ENCODE measurements around the gene BGN.

Gene BGN

GRCh38 chrX:153505361-153505760 lies 10.6 kb downstream of the BGN start:
- H3K4me3 ChIP-seq (ENCODE audit: low read depth, low read length), result no peak overlapping the region
- no peak overlapping the region for H3K27ac ChIP-seq (ENCODE audit: low read depth, low read length)
- H3K4ac ChIP-seq (ENCODE audit: low read depth, low read length), result no peak overlapping the region
- no peak overlapping the region for H2BK120ac ChIP-seq (ENCODE audit: insufficient read depth, low read length, poor library complexity)
- no peak overlapping the region for H2BK12ac ChIP-seq (ENCODE audit: low read length)
- H2AK5ac ChIP-seq (ENCODE audit: low read length), result no peak overlapping the region
- H2AFZ ChIP-seq (ENCODE audit: insufficient read depth, low read length, poor library complexity), result no peak overlapping the region
- no peak overlapping the region for H3K9ac ChIP-seq (ENCODE audit: low read length)
- no peak overlapping the region for H3K23ac ChIP-seq (ENCODE audit: low read length)
- H4K8ac ChIP-seq (ENCODE audit: low read depth, low read length), result no peak overlapping the region
- H3K18ac ChIP-seq (ENCODE audit: low read length), result no peak overlapping the region
- no peak overlapping the region for H3K14ac ChIP-seq (ENCODE audit: low read length)
- WGBS (ENCODE audit: extremely low coverage, insufficient coverage, insufficient read length), result no CpG with 5 or more reads among the region's 18 CpGs
- H3K27me3 ChIP-seq (ENCODE audit: insufficient read depth, low read length), result no peaks in the 10 kb centered on the region
- peak in 1 of 2 donors; percentile 58 for DNase-seq
- no peak overlapping the region for H2BK5ac ChIP-seq (ENCODE audit: low read depth, low read length, poor library complexity)
- H4K91ac ChIP-seq (ENCODE audit: low read depth, low read length), result no peak overlapping the region
- H3K9me3 ChIP-seq (ENCODE audit: insufficient read depth, low read depth, low read length), result peaks cover 1% of the 10 kb centered on the region
- no peaks in the 10 kb centered on the region for H3K36me3 ChIP-seq (ENCODE audit: control insufficient read depth in 1 of 2, insufficient read depth in 2 of 2, low read length in 2 of 2)
- H3K79me1 ChIP-seq (ENCODE audit: low read length), result no peaks in the 10 kb centered on the region
- no peak overlapping the region for H3K4me2 ChIP-seq (ENCODE audit: low read length)
- H3K79me2 ChIP-seq (ENCODE audit: control insufficient read depth, insufficient read depth, low read length, poor library complexity), result no peaks in the 10 kb centered on the region
- no peak overlapping the region for H4K12ac ChIP-seq (ENCODE audit: low read depth, low read length)
- no peaks in the 10 kb centered on the region for H3K4me1 ChIP-seq (ENCODE audit: control insufficient read depth in 1 of 2, insufficient read depth in 2 of 2, low read length in 2 of 2)

GRCh38 chrX:153507484-153508178 lies 12.9 kb downstream of the BGN start:
- Histone ChIP-seq H3K4me1 (ENCODE audit: control insufficient read depth in 1 of 2, insufficient read depth in 2 of 2, low read length in 2 of 2) (no peaks in the 10 kb centered on the region), H2AK5ac (ENCODE audit: low read length) (no peak overlapping the region), H3K79me1 (ENCODE audit: low read length) (no peaks in the 10 kb centered on the region), H3K4me2 (ENCODE audit: low read length) (no peak overlapping the region), H3K79me2 (ENCODE audit: control insufficient read depth, insufficient read depth, low read length, poor library complexity) (no peaks in the 10 kb centered on the region), H3K4me3 (ENCODE audit: low read depth, low read length) (no peak overlapping the region), H3K4ac (ENCODE audit: low read depth, low read length) (no peak overlapping the region), H3K18ac (ENCODE audit: low read length) (no peak overlapping the region), H3K9me3 (ENCODE audit: insufficient read depth, low read depth, low read length) (no peaks in the 10 kb centered on the region), H4K12ac (ENCODE audit: low read depth, low read length) (no peak overlapping the region), H2BK120ac (ENCODE audit: insufficient read depth, low read length, poor library complexity) (no peak overlapping the region), H2AFZ (ENCODE audit: insufficient read depth, low read length, poor library complexity) (no peak overlapping the region), H2BK5ac (ENCODE audit: low read depth, low read length, poor library complexity) (no peak overlapping the region), H4K91ac (ENCODE audit: low read depth, low read length) (no peak overlapping the region), H4K8ac (ENCODE audit: low read depth, low read length) (no peak overlapping the region), H3K9ac (ENCODE audit: low read length) (no peak overlapping the region), H3K27ac (ENCODE audit: low read depth, low read length) (no peak overlapping the region), H3K36me3 (ENCODE audit: control insufficient read depth in 1 of 2, insufficient read depth in 2 of 2, low read length in 2 of 2) (no peaks in the 10 kb centered on the region), H3K23ac (ENCODE audit: low read length) (no peak overlapping the region), H3K14ac (ENCODE audit: low read length) (no peak overlapping the region), H3K27me3 (ENCODE audit: insufficient read depth, low read length) (no peaks in the 10 kb centered on the region), H2BK12ac (ENCODE audit: low read length) (no peak overlapping the region)
- no CpG with 5 or more reads among the region's 19 CpGs for WGBS (ENCODE audit: extremely low coverage, insufficient coverage, insufficient read length)
- DNase-seq, result peak; percentile 33 to 78

GRCh38 chrX:153509592-153509991 lies 14.8 kb downstream of the BGN start:
- no peak for DNase-seq
- no peak overlapping the region for H3K4me3 ChIP-seq (ENCODE audit: low read depth, low read length)
- no peak overlapping the region for H2BK12ac ChIP-seq (ENCODE audit: low read length)
- no peak overlapping the region for H3K9ac ChIP-seq (ENCODE audit: low read length)
- no peak overlapping the region for H2BK120ac ChIP-seq (ENCODE audit: insufficient read depth, low read length, poor library complexity)
- no peak overlapping the region for H3K4me2 ChIP-seq (ENCODE audit: low read length)
- H3K4ac ChIP-seq (ENCODE audit: low read depth, low read length), result no peak overlapping the region
- H4K8ac ChIP-seq (ENCODE audit: low read depth, low read length), result no peak overlapping the region
- H3K79me1 ChIP-seq (ENCODE audit: low read length), result no peaks in the 10 kb centered on the region
- no peak overlapping the region for H4K91ac ChIP-seq (ENCODE audit: low read depth, low read length)
- no peak overlapping the region for H2AFZ ChIP-seq (ENCODE audit: insufficient read depth, low read length, poor library complexity)
- H3K9me3 ChIP-seq (ENCODE audit: insufficient read depth, low read depth, low read length), result no peaks in the 10 kb centered on the region
- H3K18ac ChIP-seq (ENCODE audit: low read length), result no peak overlapping the region
- H3K27me3 ChIP-seq (ENCODE audit: insufficient read depth, low read length), result no peaks in the 10 kb centered on the region
- H2BK5ac ChIP-seq (ENCODE audit: low read depth, low read length, poor library complexity), result no peak overlapping the region
- H2AK5ac ChIP-seq (ENCODE audit: low read length), result no peak overlapping the region
- H3K36me3 ChIP-seq (ENCODE audit: control insufficient read depth in 1 of 2, insufficient read depth in 2 of 2, low read length in 2 of 2), result no peaks in the 10 kb centered on the region
- WGBS (ENCODE audit: extremely low coverage, insufficient coverage, insufficient read length), result no CpG with 5 or more reads among the region's 14 CpGs
- no peaks in the 10 kb centered on the region for H3K79me2 ChIP-seq (ENCODE audit: control insufficient read depth, insufficient read depth, low read length, poor library complexity)
- no peak overlapping the region for H3K14ac ChIP-seq (ENCODE audit: low read length)
- no peaks in the 10 kb centered on the region for H3K4me1 ChIP-seq (ENCODE audit: control insufficient read depth in 1 of 2, insufficient read depth in 2 of 2, low read length in 2 of 2)
- H3K23ac ChIP-seq (ENCODE audit: low read length), result no peak overlapping the region
- H4K12ac ChIP-seq (ENCODE audit: low read depth, low read length), result no peak overlapping the region
- H3K27ac ChIP-seq (ENCODE audit: low read depth, low read length), result no peak overlapping the region

- no peak overlapping the region for H3K9ac ChIP-seq (ENCODE audit: low read length)
- no peak overlapping the region for H2AFZ ChIP-seq (ENCODE audit: insufficient read depth, low read length, poor library complexity)
- no peak overlapping the region for H3K18ac ChIP-seq (ENCODE audit: low read length)
- H2AK5ac ChIP-seq (ENCODE audit: low read length), result no peak overlapping the region
- H4K8ac ChIP-seq (ENCODE audit: low read depth, low read length), result no peak overlapping the region
- H2BK12ac ChIP-seq (ENCODE audit: low read length), result no peak overlapping the region
- H3K14ac ChIP-seq (ENCODE audit: low read length), result no peak overlapping the region
- H3K79me2 ChIP-seq (ENCODE audit: control insufficient read depth, insufficient read depth, low read length, poor library complexity), result no peaks in the 10 kb centered on the region
- H4K91ac ChIP-seq (ENCODE audit: low read depth, low read length), result no peak overlapping the region
- no peak overlapping the region for H3K4me3 ChIP-seq (ENCODE audit: low read depth, low read length)
- H3K36me3 ChIP-seq (ENCODE audit: control insufficient read depth in 1 of 2, insufficient read depth in 2 of 2, low read length in 2 of 2), result no peaks in the 10 kb centered on the region
- H3K23ac ChIP-seq (ENCODE audit: low read length), result no peak overlapping the region
- no peaks in the 10 kb centered on the region for H3K27me3 ChIP-seq (ENCODE audit: insufficient read depth, low read length)
- H3K4me2 ChIP-seq (ENCODE audit: low read length), result no peak overlapping the region
- H3K4ac ChIP-seq (ENCODE audit: low read depth, low read length), result no peak overlapping the region
- H4K12ac ChIP-seq (ENCODE audit: low read depth, low read length), result no peak overlapping the region
- H3K79me1 ChIP-seq (ENCODE audit: low read length), result no peaks in the 10 kb centered on the region
- WGBS (ENCODE audit: extremely low coverage, insufficient coverage, insufficient read length), result no CpG with 5 or more reads among the region's 11 CpGs
- DNase-seq, result no peak
- H3K9me3 ChIP-seq (ENCODE audit: insufficient read depth, low read depth, low read length), result no peaks in the 10 kb centered on the region
- no peak overlapping the region for H2BK120ac ChIP-seq (ENCODE audit: insufficient read depth, low read length, poor library complexity)
- H3K27ac ChIP-seq (ENCODE audit: low read depth, low read length), result no peak overlapping the region
- H3K4me1 ChIP-seq (ENCODE audit: control insufficient read depth in 1 of 2, insufficient read depth in 2 of 2, low read length in 2 of 2), result no peaks in the 10 kb centered on the region
- H2BK5ac ChIP-seq (ENCODE audit: low read depth, low read length, poor library complexity), result no peak overlapping the region
Measured at GRCh38 chrX:153510383-153510782, 15.6 kb downstream of the BGN start.

Measured in trophoblast cell (in vitro differentiated cells and primary cell).